Measurements from ENCODE around the gene PVALEF. TPM values are rescaled to one million over a fixed set of nuclear protein-coding genes. Genes with fewer than 3 reads are reported as not detected.
A peak's percentile ranks its signal among the peaks of the same experiment; 100 is the strongest.

The PVALEF gene
- total and polyA plus RNA-seq, 2 of the 13 experiments (the other 11 are each of a cell fraction or from before 2014, with no cell fraction given) = 0.18 TPM

DNA sequence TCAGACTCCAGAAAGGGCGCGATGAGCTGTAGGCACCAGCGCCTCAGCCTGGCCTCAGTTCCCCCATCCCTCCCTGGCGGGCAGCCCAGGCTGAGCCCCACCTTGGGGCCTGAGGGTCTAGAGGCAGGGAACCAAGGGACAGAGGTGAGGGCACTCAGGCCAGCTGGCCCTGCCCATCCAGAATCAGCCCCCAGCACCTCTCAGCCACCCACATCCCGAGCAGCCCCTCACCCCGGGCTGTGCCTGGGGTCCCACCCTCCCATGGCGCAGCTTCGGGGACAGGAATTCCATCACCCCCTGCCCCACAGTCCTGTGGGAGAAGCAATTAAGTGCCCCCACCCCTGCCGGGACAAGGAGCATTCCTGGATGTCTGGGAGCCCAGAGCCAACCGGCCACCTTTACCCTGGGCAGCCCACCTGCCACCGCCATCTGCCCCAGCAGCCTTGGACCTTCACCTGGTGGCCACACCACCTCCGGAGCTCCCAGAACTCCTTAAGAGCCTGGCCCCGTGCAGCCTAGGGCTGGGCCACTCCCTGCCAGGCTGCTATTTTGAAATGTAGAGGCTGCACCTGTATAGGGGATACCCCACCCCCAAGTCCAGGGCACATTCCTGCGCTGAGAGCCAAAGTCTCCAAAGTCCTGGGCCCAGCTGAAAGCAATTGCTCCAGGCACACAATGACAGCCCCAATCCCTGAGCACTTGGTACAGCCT lies 33.7 kb upstream of the PVALEF start (continued):
- TF ChIP-seq, protein P1, sequence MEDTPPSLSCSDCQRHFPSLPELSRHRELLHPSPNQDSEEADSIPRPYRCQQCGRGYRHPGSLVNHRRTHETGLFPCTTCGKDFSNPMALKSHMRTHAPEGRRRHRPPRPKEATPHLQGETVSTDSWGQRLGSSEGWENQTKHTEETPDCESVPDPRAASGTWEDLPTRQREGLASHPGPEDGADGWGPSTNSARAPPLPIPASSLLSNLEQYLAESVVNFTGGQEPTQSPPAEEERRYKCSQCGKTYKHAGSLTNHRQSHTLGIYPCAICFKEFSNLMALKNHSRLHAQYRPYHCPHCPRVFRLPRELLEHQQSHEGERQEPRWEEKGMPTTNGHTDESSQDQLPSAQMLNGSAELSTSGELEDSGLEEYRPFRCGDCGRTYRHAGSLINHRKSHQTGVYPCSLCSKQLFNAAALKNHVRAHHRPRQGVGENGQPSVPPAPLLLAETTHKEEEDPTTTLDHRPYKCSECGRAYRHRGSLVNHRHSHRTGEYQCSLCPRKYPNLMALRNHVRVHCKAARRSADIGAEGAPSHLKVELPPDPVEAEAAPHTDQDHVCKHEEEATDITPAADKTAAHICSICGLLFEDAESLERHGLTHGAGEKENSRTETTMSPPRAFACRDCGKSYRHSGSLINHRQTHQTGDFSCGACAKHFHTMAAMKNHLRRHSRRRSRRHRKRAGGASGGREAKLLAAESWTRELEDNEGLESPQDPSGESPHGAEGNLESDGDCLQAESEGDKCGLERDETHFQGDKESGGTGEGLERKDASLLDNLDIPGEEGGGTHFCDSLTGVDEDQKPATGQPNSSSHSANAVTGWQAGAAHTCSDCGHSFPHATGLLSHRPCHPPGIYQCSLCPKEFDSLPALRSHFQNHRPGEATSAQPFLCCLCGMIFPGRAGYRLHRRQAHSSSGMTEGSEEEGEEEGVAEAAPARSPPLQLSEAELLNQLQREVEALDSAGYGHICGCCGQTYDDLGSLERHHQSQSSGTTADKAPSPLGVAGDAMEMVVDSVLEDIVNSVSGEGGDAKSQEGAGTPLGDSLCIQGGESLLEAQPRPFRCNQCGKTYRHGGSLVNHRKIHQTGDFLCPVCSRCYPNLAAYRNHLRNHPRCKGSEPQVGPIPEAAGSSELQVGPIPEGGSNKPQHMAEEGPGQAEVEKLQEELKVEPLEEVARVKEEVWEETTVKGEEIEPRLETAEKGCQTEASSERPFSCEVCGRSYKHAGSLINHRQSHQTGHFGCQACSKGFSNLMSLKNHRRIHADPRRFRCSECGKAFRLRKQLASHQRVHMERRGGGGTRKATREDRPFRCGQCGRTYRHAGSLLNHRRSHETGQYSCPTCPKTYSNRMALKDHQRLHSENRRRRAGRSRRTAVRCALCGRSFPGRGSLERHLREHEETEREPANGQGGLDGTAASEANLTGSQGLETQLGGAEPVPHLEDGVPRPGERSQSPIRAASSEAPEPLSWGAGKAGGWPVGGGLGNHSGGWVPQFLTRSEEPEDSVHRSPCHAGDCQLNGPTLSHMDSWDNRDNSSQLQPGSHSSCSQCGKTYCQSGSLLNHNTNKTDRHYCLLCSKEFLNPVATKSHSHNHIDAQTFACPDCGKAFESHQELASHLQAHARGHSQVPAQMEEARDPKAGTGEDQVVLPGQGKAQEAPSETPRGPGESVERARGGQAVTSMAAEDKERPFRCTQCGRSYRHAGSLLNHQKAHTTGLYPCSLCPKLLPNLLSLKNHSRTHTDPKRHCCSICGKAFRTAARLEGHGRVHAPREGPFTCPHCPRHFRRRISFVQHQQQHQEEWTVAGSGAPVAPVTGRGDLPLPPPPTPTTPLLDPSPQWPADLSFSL (CRISPR knock-in tag; IDR thresholded peaks at IDR 0.05) = 0 out of 2 replicates have a peak, but pooled peaks have one; percentile 8
- TF ChIP-seq ZEB1 (IDR thresholded peaks at IDR 0.05; ENCODE audit: insufficient replicate concordance, low read depth) = peak; percentile 88
- TF ChIP-seq LCORL (IDR thresholded peaks at IDR 0.05) = no peak
- TF ChIP-seq LCORL (CRISPR knock-in tag; IDR thresholded peaks at IDR 0.05) = peak; percentile 55; the same call in 1 of the 2 replicates
- 0 out of 2 replicates have a peak, but pooled peaks have one; percentile 21 for TF ChIP-seq SP4 (CRISPR knock-in tag; IDR thresholded peaks at IDR 0.05)
- TF ChIP-seq ZNF337 (CRISPR knock-in tag; IDR thresholded peaks at IDR 0.05; ENCODE audit: borderline replicate concordance, low read depth) = no peak
- no peak for TF ChIP-seq ZNF550 (CRISPR knock-in tag; IDR thresholded peaks at IDR 0.05; ENCODE audit: borderline replicate concordance)
- TF ChIP-seq KDM5B (CRISPR knock-in tag; IDR thresholded peaks at IDR 0.05; ENCODE audit: borderline replicate concordance) = peak; percentile 22; the same call in 1 of the 2 replicates
- TF ChIP-seq, protein P2, sequence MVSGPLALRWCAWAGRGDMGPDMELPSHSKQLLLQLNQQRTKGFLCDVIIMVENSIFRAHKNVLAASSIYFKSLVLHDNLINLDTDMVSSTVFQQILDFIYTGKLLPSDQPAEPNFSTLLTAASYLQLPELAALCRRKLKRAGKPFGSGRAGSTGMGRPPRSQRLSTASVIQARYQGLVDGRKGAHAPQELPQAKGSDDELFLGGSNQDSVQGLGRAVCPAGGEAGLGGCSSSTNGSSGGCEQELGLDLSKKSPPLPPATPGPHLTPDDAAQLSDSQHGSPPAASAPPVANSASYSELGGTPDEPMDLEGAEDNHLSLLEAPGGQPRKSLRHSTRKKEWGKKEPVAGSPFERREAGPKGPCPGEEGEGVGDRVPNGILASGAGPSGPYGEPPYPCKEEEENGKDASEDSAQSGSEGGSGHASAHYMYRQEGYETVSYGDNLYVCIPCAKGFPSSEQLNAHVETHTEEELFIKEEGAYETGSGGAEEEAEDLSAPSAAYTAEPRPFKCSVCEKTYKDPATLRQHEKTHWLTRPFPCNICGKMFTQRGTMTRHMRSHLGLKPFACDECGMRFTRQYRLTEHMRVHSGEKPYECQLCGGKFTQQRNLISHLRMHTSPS (CRISPR knock-in tag; IDR thresholded peaks at IDR 0.05; ENCODE audit: low read depth) = no peak
- TF ChIP-seq HNF4G (IDR thresholded peaks at IDR 0.05; ENCODE audit: borderline replicate concordance, low read depth, low read length) = peak; percentile 82; the same call in 1 of the 2 replicates
- TF ChIP-seq HNF4G (CRISPR knock-in tag; IDR thresholded peaks at IDR 0.05; ENCODE audit: borderline replicate concordance, low read depth) = no peak
- TF ChIP-seq AGO1 (IDR thresholded peaks at IDR 0.05; ENCODE audit: low read depth, low read length, poor library complexity, severe bottlenecking) = no peak
- no peak for TF ChIP-seq ZNF235 (CRISPR knock-in tag; IDR thresholded peaks at IDR 0.05; ENCODE audit: borderline replicate concordance)
- peak; percentile 24; the same call in 1 of the 2 replicates for TF ChIP-seq NR2F6 (IDR thresholded peaks at IDR 0.05)
- TF ChIP-seq NR2F6 (CRISPR knock-in tag; IDR thresholded peaks at IDR 0.05) = no peak
- TF ChIP-seq, protein P3, sequence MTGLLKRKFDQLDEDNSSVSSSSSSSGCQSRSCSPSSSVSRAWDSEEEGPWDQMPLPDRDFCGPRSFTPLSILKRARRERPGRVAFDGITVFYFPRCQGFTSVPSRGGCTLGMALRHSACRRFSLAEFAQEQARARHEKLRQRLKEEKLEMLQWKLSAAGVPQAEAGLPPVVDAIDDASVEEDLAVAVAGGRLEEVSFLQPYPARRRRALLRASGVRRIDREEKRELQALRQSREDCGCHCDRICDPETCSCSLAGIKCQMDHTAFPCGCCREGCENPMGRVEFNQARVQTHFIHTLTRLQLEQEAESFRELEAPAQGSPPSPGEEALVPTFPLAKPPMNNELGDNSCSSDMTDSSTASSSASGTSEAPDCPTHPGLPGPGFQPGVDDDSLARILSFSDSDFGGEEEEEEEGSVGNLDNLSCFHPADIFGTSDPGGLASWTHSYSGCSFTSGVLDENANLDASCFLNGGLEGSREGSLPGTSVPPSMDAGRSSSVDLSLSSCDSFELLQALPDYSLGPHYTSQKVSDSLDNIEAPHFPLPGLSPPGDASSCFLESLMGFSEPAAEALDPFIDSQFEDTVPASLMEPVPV (CRISPR knock-in tag; IDR thresholded peaks at IDR 0.05) = no peak
- no peak for TF ChIP-seq RELA (CRISPR knock-in tag; IDR thresholded peaks at IDR 0.05)
- TF ChIP-seq NR2C2 (CRISPR knock-in tag; IDR thresholded peaks at IDR 0.05; ENCODE audit: borderline replicate concordance) = 0 out of 2 replicates have a peak, but pooled peaks have one; percentile 5
- TF ChIP-seq HOXD1 (CRISPR knock-in tag; IDR thresholded peaks at IDR 0.05) = no peak
- TF ChIP-seq HES4 (CRISPR knock-in tag; IDR thresholded peaks at IDR 0.05; ENCODE audit: borderline replicate concordance) = no peak
- no peak for TF ChIP-seq ZNF44 (CRISPR knock-in tag; IDR thresholded peaks at IDR 0.05)
